ENCODE results near the gene HERC2. TPM values are rescaled to one million over a fixed set of nuclear protein-coding genes. Genes with fewer than 3 reads are reported as not detected.

Gene HERC2
- total RNA-seq, 4 donors from 2014 or later = 59.3 to 88.1 (median 71.0) TPM

GRCh38 chr15:28128031-28128430 is 193.9 kb downstream of the HERC2 start:
- H3K4me1 ChIP-seq = peaks cover 0 to 3% of the 10 kb centered on the region in 2 donors
- H3K9me3 ChIP-seq = no peaks in the 10 kb centered on the region
- H3K27me3 ChIP-seq = no peaks in the 10 kb centered on the region
- no peak overlapping the region for H3K27ac ChIP-seq
- 88 to 92% methylated on average over 11 of the region's 11 CpGs for WGBS, 2 donors
- TF ChIP-seq POLR2A (IDR thresholded peaks at IDR 0.05) (no peak), CTCF (IDR thresholded peaks at IDR 0.05) (no peak)
- intact Hi-C loops (cut with DNase I) = no loop called here
- peaks cover 28 to 32% of the 10 kb centered on the region in 2 donors for H3K36me3 ChIP-seq
- H3K4me3 ChIP-seq (replicated peaks in 1 of 3) = no peak overlapping the region
- no peak for DNase-seq

- no peaks in the 10 kb centered on the region for H3K27me3 ChIP-seq
- H3K4me1 ChIP-seq = peaks cover 0 to 3% of the 10 kb centered on the region in 2 donors
- no peak for TF ChIP-seq POLR2A (IDR thresholded peaks at IDR 0.05)
- no peak for TF ChIP-seq CTCF (IDR thresholded peaks at IDR 0.05)
- WGBS, 2 donors = 78 to 82% methylated on average over 11 of the region's 11 CpGs
- no peak for DNase-seq
- peaks cover 22 to 30% of the 10 kb centered on the region in 2 donors for H3K36me3 ChIP-seq
- H3K9me3 ChIP-seq = no peaks in the 10 kb centered on the region
- no peak overlapping the region for H3K4me3 ChIP-seq (replicated peaks in 1 of 3)
- intact Hi-C loops (cut with DNase I) = no loop called here
- no peak overlapping the region for H3K27ac ChIP-seq
Measured at GRCh38 chr15:28127036-28127435, 194.9 kb downstream of the HERC2 start.

- 68 to 72% methylated on average over 17 of the region's 17 CpGs for WGBS, 2 donors
- no peak for DNase-seq
- Histone ChIP-seq H3K9me3 (no peaks in the 10 kb centered on the region), H3K27ac (no peak overlapping the region), H3K4me1 (peaks cover 0 to 3% of the 10 kb centered on the region in 2 donors), H3K27me3 (no peaks in the 10 kb centered on the region), H3K36me3 (peaks cover 14 to 22% of the 10 kb centered on the region in 2 donors), H3K4me3 (replicated peaks in 1 of 3) (no peak overlapping the region)
- intact Hi-C loops (cut with DNase I) = no loop called here
- TF ChIP-seq POLR2A (IDR thresholded peaks at IDR 0.05) = no peak
- peak; percentile 25 to 57 (median 44) for TF ChIP-seq CTCF (IDR thresholded peaks at IDR 0.05)
Measured at GRCh38 chr15:28125673-28126651, 196.0 kb downstream of the HERC2 start.

GRCh38 chr15:28124841-28125240 is 197.1 kb downstream of the HERC2 start:
- Histone ChIP-seq H3K27ac (no peak overlapping the region), H3K4me3 (replicated peaks in 1 of 3) (no peak overlapping the region), H3K4me1 (peaks cover 0 to 3% of the 10 kb centered on the region in 2 donors), H3K36me3 (peaks cover 13 to 24% of the 10 kb centered on the region in 2 donors), H3K9me3 (no peaks in the 10 kb centered on the region), H3K27me3 (no peaks in the 10 kb centered on the region)
- intact Hi-C loops (cut with DNase I) = no loop called here
- DNase-seq = no peak
- TF ChIP-seq POLR2A (IDR thresholded peaks at IDR 0.05) (no peak), CTCF (IDR thresholded peaks at IDR 0.05) (no peak)
- 98 to 100% methylated on average over 4 to 10 of the region's 10 CpGs for WGBS, 2 donors
